Activated T-cell treated with anti-CD3 and anti-CD28 coated beads, Interleukin-2, amount 50 U/mL, for 4 hours (primary cell): ENCODE data around the gene MTFMT. TPM values are rescaled to one million over a fixed set of nuclear protein-coding genes. Genes with fewer than 3 reads are reported as not detected.
"Not testable (repeated sequence)": the region's sequence is repeated elsewhere in the genome, so short reads cannot be mapped to it uniquely, and the experiment has no call there.

ENCODE experiments used
- ATAC-seq, 2 donors: fragments of 200-7000 bp; cut with Tn5 transposase; one replicate each; pipeline ENCODE4 v1.10.0; 2021
- DNase-seq: peaks from one replicate; pipeline ENCODE4 v3.0.0-alpha.2; 2020
- H3K27me3 Mint-ChIP-seq: one replicate; pipeline ENCODE4 v1.8.0; 2021; ENCODE audit warnings: low read depth, mixed read lengths
- H3K36me3 Mint-ChIP-seq: one replicate; pipeline ENCODE4 v1.8.0; 2022; ENCODE audit warnings: mixed read lengths; ENCODE audit not compliant: insufficient read depth
- H3K4me1 Mint-ChIP-seq: one replicate; pipeline ENCODE4 v1.8.0; 2021; ENCODE audit warnings: low read depth, mixed read lengths
- H3K4me3 Mint-ChIP-seq: one replicate; pipeline ENCODE4 v1.8.0; 2021; ENCODE audit warnings: mild to moderate bottlenecking, moderate library complexity, mixed read lengths
- H3K9me3 Mint-ChIP-seq: one replicate; pipeline ENCODE4 v1.8.0; 2021; ENCODE audit warnings: mixed read lengths
- total RNA-seq, 3 donors: library from RNA; stranded (reverse); gene quantifications; one replicate each; pipeline ENCODE4 v1.2.1, GENCODE V29; 2021

MTFMT gene
- total RNA-seq, 3 donors from 2014 or later: 12.6 to 25.2 (median 16.4) TPM

DNA sequence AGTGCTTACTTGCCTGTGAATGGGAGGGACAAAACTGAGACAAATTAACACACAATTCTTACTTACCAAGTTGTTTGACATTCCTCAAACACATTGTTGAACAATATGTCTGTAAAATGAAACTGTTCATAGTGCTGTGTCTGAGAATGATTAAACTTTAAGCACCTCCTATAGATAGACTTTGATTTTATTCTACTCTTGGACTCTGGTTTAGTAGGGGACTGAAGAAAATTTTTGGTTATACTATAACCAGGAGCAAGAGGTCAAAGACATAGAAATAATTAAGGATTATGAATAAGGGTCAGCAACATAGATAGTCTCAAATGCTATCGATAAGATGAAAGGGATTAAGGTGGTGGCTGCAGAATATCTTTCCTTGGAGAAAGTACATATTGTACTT lies 7.9 kb upstream of the MTFMT start:
- H3K27me3 Mint-ChIP-seq: peaks cover 9% of the 10 kb centered on the region

DNA sequence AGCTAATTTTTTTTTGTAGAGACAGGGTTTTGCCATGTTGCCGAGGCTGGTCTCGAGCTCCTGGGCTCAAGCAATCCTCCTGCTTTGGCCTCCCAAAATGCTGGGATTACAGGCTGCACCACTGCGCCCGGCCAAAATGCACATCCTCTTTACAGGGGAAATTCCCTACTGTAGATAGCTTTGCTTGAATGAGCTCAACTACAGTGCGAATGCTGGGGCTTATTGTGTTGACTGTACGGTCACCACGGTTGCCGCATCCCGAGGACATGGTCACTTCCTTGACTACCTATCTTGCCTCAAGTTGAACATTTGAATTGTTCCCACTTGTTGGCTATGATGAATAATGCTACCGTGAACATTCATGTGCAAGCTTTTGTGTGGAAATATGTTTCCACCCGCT lies 5.3 kb upstream of the MTFMT start:
- Mint-ChIP-seq H3K36me3 (no peaks in the 10 kb centered on the region), H3K4me3 (no peak overlapping the region), H3K9me3 (no peaks in the 10 kb centered on the region), H3K4me1 (peaks cover 6% of the 10 kb centered on the region), H3K27me3 (peaks cover 7% of the 10 kb centered on the region)
- no peak for ATAC-seq
- DNase-seq: no peak

More for the DNA sequence above, 7.9 kb upstream of the MTFMT start:
- H3K36me3 Mint-ChIP-seq: no peaks in the 10 kb centered on the region
- peaks cover 6% of the 10 kb centered on the region for H3K4me1 Mint-ChIP-seq
- no peak for DNase-seq
- H3K9me3 Mint-ChIP-seq: no peaks in the 10 kb centered on the region
- no peak overlapping the region for H3K4me3 Mint-ChIP-seq
- ATAC-seq: no peak

DNA sequence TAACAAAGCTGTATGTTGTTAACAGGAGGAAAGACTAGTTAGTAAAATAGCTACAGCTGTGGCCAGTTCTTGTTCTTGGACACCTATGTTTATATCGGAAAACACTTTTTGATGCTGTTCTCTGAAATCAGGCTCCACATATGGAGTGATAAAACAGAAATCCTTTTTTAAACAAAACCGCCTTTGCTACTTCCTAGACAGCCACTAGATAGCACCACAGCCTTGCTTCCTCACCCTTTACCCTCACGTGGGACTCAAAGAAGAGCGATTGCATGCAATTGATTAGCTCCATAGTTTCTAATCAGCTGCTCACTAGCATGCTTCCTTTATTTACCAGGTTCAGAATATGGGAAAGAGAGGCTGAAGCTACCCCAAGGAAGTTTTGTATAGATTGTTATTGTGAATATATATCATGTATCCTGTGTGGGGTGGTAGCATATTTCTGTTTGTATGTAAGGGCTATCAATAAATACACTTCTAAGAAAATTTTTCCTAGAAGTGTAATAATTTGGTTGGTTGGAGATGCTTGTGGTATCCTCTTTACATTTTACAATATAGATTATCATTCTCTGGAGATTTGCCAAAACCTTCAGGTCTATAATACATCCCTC lies 4.3 kb upstream of the MTFMT start:
- H3K4me3 Mint-ChIP-seq: no peak overlapping the region
- ATAC-seq: peak in 1 of 2 donors; percentile 27

DNA sequence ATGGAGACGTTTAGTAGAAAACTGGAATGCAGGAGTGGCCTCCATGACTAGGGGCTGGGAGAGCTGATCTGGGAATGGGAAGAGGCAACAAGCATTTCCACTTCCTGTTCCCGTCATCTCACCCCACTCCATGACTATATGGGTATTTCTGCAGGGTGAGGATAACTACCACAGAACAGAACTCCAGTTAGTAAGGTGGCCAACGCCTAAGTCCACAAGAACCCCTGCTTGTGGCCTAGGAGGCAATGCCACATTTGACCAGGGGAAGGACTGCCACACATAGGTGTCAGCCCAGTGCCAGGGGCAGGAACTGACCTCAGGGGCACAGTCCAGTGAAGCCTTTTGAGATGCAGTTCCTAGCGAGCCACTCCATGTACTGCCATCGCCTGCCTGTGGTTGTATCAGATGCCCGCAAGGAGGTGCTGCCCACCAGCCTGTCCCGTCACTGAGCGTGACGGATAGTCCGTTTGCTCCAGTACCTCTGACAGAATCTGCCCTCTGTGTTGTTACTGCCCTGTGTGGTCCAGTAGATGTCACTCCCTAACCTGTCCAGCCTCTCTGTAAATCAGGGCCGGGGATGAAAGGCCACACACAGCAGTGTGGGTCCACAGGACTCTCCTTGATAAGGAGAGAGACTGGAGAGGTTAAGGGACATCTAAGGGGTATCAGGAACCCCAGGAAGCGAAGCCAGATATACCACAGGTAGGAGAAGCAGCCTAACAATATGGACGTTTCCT lies 3.5 kb upstream of the MTFMT start:
- ATAC-seq: peak; percentile 25 to 41
- DNase-seq: peak; percentile 20
- H3K4me1 Mint-ChIP-seq: peaks cover 12% of the 10 kb centered on the region
- H3K36me3 Mint-ChIP-seq: no peaks in the 10 kb centered on the region
- no peaks in the 10 kb centered on the region for H3K9me3 Mint-ChIP-seq
- H3K4me3 Mint-ChIP-seq: no peak overlapping the region
- peaks cover 7% of the 10 kb centered on the region for H3K27me3 Mint-ChIP-seq

More for the DNA sequence above, 4.3 kb upstream of the MTFMT start:
- Mint-ChIP-seq H3K36me3 (no peaks in the 10 kb centered on the region), H3K4me1 (peaks cover 6% of the 10 kb centered on the region), H3K27me3 (peaks cover 7% of the 10 kb centered on the region), H3K9me3 (no peaks in the 10 kb centered on the region)
- no peak for DNase-seq

DNA sequence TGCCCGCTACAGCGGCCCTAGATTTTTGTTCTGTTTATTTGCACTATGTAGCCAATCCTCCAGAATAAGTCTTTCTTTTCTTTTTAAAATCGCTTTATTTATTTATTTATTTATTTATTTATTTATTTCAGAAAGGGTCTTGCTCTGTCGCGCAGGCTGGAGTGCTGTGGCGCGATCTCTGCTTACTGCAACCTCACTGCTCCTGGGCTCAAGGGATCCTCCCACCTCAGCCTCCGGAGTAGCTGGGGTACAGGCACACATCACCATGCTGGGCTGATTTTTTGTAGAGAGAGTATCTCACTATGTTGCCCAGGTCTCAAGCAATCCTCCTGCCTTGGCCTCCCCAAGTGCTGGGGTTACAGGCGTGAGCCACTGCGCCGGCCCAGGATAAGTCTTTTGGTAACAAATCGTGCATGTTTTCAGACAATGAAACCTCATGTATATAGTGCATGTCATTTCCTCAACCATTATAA lies 333 bp upstream of the MTFMT start:
- peaks cover 12% of the 10 kb centered on the region for H3K36me3 Mint-ChIP-seq
- peaks cover 19% of the 10 kb centered on the region for H3K4me1 Mint-ChIP-seq

GRCh38 chr15:65028338-65028737 lies 1.1 kb downstream of the MTFMT start:
- H3K27me3 Mint-ChIP-seq: peaks cover 7% of the 10 kb centered on the region
- H3K36me3 Mint-ChIP-seq: peaks cover 22% of the 10 kb centered on the region
- ATAC-seq (no peak), DNase-seq (no peak)
- no peaks in the 10 kb centered on the region for H3K9me3 Mint-ChIP-seq
- H3K4me1 Mint-ChIP-seq: peaks cover 16% of the 10 kb centered on the region
- peak overlapping the region; percentile 89 for H3K4me3 Mint-ChIP-seq

More for the DNA sequence above, 333 bp upstream of the MTFMT start:
- no peak for ATAC-seq
- peak overlapping the region; percentile 73 for H3K4me3 Mint-ChIP-seq
- H3K9me3 Mint-ChIP-seq: no peaks in the 10 kb centered on the region
- DNase-seq: no peak
- peaks cover 7% of the 10 kb centered on the region for H3K27me3 Mint-ChIP-seq

- Mint-ChIP-seq H3K36me3 (peaks cover 23% of the 10 kb centered on the region), H3K27me3 (peaks cover 7% of the 10 kb centered on the region), H3K4me3 (peak overlapping the region; percentile 89), H3K4me1 (peaks cover 13% of the 10 kb centered on the region), H3K9me3 (no peaks in the 10 kb centered on the region)
- ATAC-seq: no peak
- no peak for DNase-seq
These were observed 1.8 kb downstream of the MTFMT start for GRCh38 chr15:65027593-65027992.

- H3K27me3 Mint-ChIP-seq: no peaks in the 10 kb centered on the region
- ATAC-seq: no peak
- H3K4me1 Mint-ChIP-seq: peaks cover 13% of the 10 kb centered on the region
- H3K9me3 Mint-ChIP-seq: no peaks in the 10 kb centered on the region
- H3K36me3 Mint-ChIP-seq: peaks cover 23% of the 10 kb centered on the region
- no peak for DNase-seq
- no peak overlapping the region for H3K4me3 Mint-ChIP-seq
These were observed 2.7 kb downstream of the MTFMT start for GRCh38 chr15:65026756-65027155.

- peaks cover 40% of the 10 kb centered on the region for H3K36me3 Mint-ChIP-seq
- no peak for DNase-seq
- no peak overlapping the region for H3K4me3 Mint-ChIP-seq
- H3K27me3 Mint-ChIP-seq: no peaks in the 10 kb centered on the region
- H3K9me3 Mint-ChIP-seq: no peaks in the 10 kb centered on the region
- H3K4me1 Mint-ChIP-seq: peaks cover 8% of the 10 kb centered on the region
- ATAC-seq: no peak
These were observed 8.0 kb downstream of the MTFMT start for GRCh38 chr15:65021488-65021887.

DNA sequence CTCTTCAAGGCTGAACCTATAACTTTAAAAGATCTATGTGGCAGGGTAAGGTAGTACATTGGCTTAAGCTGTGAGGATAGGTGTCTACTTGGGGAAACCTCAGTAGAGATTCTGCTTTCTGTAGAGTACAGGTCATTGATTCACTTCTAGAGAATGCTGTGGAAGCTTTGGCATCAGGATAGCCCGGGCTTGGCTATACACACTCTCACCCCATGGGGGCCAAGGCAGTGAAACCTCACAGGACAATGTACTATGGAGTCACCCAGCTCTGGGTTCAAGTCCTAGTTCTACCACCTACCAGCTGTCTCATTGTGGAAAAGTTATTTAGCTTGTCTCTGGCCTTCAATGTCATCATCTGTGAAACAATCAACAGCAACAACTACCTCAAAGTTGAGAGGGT lies 9.0 kb downstream of the MTFMT start:
- Mint-ChIP-seq H3K4me1 (peaks cover 4% of the 10 kb centered on the region), H3K27me3 (no peaks in the 10 kb centered on the region), H3K4me3 (no peak overlapping the region), H3K36me3 (peaks cover 36% of the 10 kb centered on the region), H3K9me3 (no peaks in the 10 kb centered on the region)
- no peak for DNase-seq
- ATAC-seq: no peak

DNA sequence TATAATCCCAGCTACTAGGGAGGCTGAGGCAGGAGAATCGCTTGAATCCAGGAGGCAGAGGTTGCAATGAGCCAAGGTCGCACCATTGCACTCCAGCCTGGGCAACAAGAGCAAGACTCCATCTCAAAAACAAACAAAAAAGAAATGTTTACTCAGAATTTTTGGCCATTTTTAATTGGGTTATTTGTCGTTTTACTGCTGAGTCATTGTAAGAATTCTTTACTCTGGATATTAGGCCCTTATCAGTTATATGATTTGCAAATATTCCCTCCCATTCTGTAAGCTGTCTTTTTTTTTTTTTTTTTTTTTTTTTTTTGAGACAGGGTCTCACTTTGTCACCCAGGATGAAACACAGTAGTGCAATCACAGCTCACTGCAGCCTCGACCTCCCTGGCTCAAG lies 18.2 kb downstream of the MTFMT start:
- H3K9me3 Mint-ChIP-seq, H3K4me3 Mint-ChIP-seq, H3K27me3 Mint-ChIP-seq, ATAC-seq, H3K4me1 Mint-ChIP-seq, DNase-seq: not testable (repeated sequence)
- peaks cover 28% of the 10 kb centered on the region for H3K36me3 Mint-ChIP-seq

DNA sequence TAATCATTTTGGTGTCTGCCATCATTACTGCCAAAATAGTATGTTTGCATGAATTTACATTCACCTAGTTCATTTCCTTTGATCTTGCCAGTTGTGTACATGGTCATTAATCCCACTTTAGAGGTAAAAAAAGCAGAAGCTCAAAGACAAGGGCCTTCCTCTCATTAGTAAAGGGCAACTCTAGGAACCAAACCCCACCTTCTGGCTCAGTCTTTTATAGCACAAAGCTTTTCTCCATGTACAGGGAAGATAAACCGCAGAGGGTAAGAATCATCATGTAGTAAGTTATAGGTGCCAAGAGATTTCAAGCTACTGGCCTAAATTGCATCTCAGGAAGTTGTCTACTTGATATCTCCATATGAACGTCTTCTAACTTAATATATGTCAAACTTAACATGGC lies 20.5 kb downstream of the MTFMT start:
- Mint-ChIP-seq H3K4me1 (no peaks in the 10 kb centered on the region), H3K4me3 (no peak overlapping the region), H3K9me3 (peaks cover 4% of the 10 kb centered on the region), H3K36me3 (peaks cover 20% of the 10 kb centered on the region), H3K27me3 (no peaks in the 10 kb centered on the region)
- ATAC-seq: no peak
- no peak for DNase-seq

- ATAC-seq (no peak), DNase-seq (no peak)
- H3K9me3 Mint-ChIP-seq: no peaks in the 10 kb centered on the region
- H3K27me3 Mint-ChIP-seq: no peaks in the 10 kb centered on the region
- no peaks in the 10 kb centered on the region for H3K4me1 Mint-ChIP-seq
- peaks cover 9% of the 10 kb centered on the region for H3K36me3 Mint-ChIP-seq
- no peak overlapping the region for H3K4me3 Mint-ChIP-seq
These were observed 22.6 kb downstream of the MTFMT start for GRCh38 chr15:65006876-65007275.

DNA sequence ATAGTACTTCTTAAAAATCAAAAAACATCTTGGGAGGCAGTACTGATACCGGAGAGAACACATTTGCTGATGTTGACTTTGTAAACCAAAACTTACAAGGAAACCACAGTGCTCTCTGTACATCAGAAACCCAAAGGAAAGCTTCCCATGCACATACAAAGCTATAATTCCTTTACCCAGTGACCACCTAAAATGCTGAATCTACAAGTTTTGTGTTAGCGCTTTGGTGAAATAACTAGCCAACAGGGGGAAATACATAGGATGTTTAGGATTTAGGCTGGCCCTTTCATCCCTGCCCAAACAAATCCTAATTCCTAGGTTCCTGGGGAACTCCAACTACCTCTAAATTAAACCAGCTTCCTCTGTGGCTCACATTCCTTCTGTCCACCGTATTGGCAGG lies 24.4 kb downstream of the MTFMT start:
- Mint-ChIP-seq H3K4me3 (no peak overlapping the region), H3K4me1 (no peaks in the 10 kb centered on the region), H3K9me3 (no peaks in the 10 kb centered on the region), H3K36me3 (peaks cover 5% of the 10 kb centered on the region), H3K27me3 (no peaks in the 10 kb centered on the region)
- ATAC-seq: no peak
- no peak for DNase-seq

- no peak for DNase-seq
- ATAC-seq: no peak
- peaks cover 3% of the 10 kb centered on the region for H3K4me1 Mint-ChIP-seq
- H3K9me3 Mint-ChIP-seq: no peaks in the 10 kb centered on the region
- peaks cover 2% of the 10 kb centered on the region for H3K36me3 Mint-ChIP-seq
- H3K4me3 Mint-ChIP-seq: no peak overlapping the region
- H3K27me3 Mint-ChIP-seq: no peaks in the 10 kb centered on the region
These were observed 31.6 kb downstream of the MTFMT start for GRCh38 chr15:64997745-64998375.
